Thoracic aorta (tissue), 2 donors: Measurements from ENCODE around the gene C4orf17. TPM values are rescaled to one million over a fixed set of nuclear protein-coding genes. Genes with fewer than 3 reads are reported as not detected.

Experiments used
- ATAC-seq: fragments of 150-250 bp; one replicate; pipeline ENCODE4 v1.8.0; 2017; ENCODE audit warnings: low read depth; ENCODE audit not compliant: insufficient number of reproducible peaks, low FRiP score
- DNase-seq: peaks from one replicate; pipeline ENCODE4 v3.0.0-alpha.2; 2020; ENCODE audit warnings: low spot score
- H3K27ac ChIP-seq, 2 donors: fragments of 200-600 bp; sonication (generic); 1 replicate in 1 of 2; 2 replicates in 1 of 2; pipeline ENCODE4 v1.5.1; 2016; ENCODE audit warnings: mild to moderate bottlenecking in 2 of 2, moderate library complexity in 2 of 2
- H3K27me3 ChIP-seq: fragments of 200-600 bp; sonication (generic); replicated peaks from 2 replicates; pipeline ENCODE4 v1.6.0; 2016; ENCODE audit warnings: mild to moderate bottlenecking; ENCODE audit not compliant: insufficient read depth
- H3K36me3 ChIP-seq: fragments of 200-600 bp; sonication (generic); one replicate; pipeline ENCODE4 v1.5.1; 2016
- H3K4me1 ChIP-seq, 2 donors: fragments of 200-600 bp; sonication (generic); 1 replicate in 1 of 2; 2 replicates in 1 of 2; pipeline versions ENCODE4 v1.5.1 to v1.6.0; 2016; ENCODE audit warnings: low read depth in 2 of 2, mild to moderate bottlenecking in 1 of 2; ENCODE audit not compliant: control insufficient read depth in 1 of 2
- H3K4me3 ChIP-seq: fragments of 200-600 bp; sonication (generic); 2 replicates; pipeline ENCODE4 v1.5.1; 2016; ENCODE audit warnings: mild to moderate bottlenecking
- H3K9me3 ChIP-seq: fragments of 200-600 bp; sonication (generic); 2 replicates; pipeline ENCODE4 v1.5.1; 2016
- total RNA-seq, 2 donors: library from RNA; depleted of rRNA; stranded (reverse); fragments of >200 nt; gene quantifications; one replicate each; pipeline versions ENCODE4 v1.1.0 to v1.2.3, GENCODE V29; 2016
- TF ChIP-seq, protein P1 (sequence below): fragments of 200-600 bp; sonication (generic); IDR thresholded peaks from one replicate; pipeline ENCODE4 v1.5.1; 2019; ENCODE audit warnings: antibody characterized with exemption

The C4orf17 gene
- total RNA-seq, 2 donors from 2014 or later = not detected

- H3K4me1 ChIP-seq = peaks cover 8 to 15% of the 10 kb centered on the region in 2 donors
- TF ChIP-seq, protein P1, sequence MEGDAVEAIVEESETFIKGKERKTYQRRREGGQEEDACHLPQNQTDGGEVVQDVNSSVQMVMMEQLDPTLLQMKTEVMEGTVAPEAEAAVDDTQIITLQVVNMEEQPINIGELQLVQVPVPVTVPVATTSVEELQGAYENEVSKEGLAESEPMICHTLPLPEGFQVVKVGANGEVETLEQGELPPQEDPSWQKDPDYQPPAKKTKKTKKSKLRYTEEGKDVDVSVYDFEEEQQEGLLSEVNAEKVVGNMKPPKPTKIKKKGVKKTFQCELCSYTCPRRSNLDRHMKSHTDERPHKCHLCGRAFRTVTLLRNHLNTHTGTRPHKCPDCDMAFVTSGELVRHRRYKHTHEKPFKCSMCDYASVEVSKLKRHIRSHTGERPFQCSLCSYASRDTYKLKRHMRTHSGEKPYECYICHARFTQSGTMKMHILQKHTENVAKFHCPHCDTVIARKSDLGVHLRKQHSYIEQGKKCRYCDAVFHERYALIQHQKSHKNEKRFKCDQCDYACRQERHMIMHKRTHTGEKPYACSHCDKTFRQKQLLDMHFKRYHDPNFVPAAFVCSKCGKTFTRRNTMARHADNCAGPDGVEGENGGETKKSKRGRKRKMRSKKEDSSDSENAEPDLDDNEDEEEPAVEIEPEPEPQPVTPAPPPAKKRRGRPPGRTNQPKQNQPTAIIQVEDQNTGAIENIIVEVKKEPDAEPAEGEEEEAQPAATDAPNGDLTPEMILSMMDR = no peak
- no peaks in the 10 kb centered on the region for H3K27me3 ChIP-seq
- no peaks in the 10 kb centered on the region for H3K9me3 ChIP-seq
- H3K4me3 ChIP-seq = no peak overlapping the region
- ATAC-seq = no peak
- peak overlapping the region in 1 of 2 donors; percentile 99 for H3K27ac ChIP-seq
- no peaks in the 10 kb centered on the region for H3K36me3 ChIP-seq
- DNase-seq = no peak
Measured at GRCh38 chr4:99564921-99565320, 54.1 kb downstream of the C4orf17 start.

GRCh38 chr4:99571883-99572282 lies 61.1 kb downstream of the C4orf17 start:
- TF ChIP-seq, protein P1 = no peak
- H3K9me3 ChIP-seq = no peaks in the 10 kb centered on the region
- no peak for DNase-seq
- H3K27me3 ChIP-seq = no peaks in the 10 kb centered on the region
- ATAC-seq = no peak
- H3K27ac ChIP-seq = no peak overlapping the region
- H3K4me1 ChIP-seq = peaks cover 6 to 43% of the 10 kb centered on the region in 2 donors
- no peaks in the 10 kb centered on the region for H3K36me3 ChIP-seq
- no peak overlapping the region for H3K4me3 ChIP-seq

DNA sequence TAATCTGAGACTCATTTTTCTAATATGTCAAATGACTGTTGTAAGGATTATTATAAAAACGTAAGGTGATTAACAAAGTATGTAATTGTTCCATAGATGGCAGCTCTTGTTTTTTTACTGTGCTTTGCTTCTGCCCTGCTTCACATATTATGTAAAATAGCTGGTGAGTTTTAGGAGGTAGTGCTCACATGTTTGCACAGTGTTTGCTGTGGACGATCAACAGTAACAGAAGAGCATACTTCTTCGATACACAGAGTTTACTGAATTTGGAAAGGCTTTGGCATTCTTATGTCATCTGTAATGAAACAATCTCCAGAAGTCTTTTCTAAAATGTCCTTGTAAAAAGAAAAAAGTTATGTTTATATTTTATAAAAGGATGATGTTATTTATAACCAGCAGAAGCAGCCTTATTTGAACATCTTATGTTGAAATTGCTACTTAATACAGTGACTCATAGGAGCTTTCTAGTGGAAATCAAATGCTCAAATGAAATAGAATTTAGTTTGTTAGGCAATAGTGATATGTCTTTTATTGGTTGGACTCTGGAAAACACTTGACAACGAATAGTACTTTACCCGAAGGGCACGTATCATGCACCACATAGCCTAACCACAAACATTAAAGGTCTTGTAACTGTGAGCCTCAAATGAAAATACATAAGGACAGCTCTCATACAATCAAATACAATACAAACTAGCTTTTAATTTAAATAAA lies 61.9 kb downstream of the C4orf17 start:
- DNase-seq = no peak
- Histone ChIP-seq H3K4me1 (peaks cover 6 to 39% of the 10 kb centered on the region in 2 donors), H3K36me3 (no peaks in the 10 kb centered on the region), H3K27ac (peak overlapping the region; percentile 25 to 47), H3K4me3 (peak overlapping the region; percentile 27), H3K27me3 (no peaks in the 10 kb centered on the region), H3K9me3 (no peaks in the 10 kb centered on the region)
- TF ChIP-seq, protein P1 = no peak
- ATAC-seq = peak; percentile 36

DNA sequence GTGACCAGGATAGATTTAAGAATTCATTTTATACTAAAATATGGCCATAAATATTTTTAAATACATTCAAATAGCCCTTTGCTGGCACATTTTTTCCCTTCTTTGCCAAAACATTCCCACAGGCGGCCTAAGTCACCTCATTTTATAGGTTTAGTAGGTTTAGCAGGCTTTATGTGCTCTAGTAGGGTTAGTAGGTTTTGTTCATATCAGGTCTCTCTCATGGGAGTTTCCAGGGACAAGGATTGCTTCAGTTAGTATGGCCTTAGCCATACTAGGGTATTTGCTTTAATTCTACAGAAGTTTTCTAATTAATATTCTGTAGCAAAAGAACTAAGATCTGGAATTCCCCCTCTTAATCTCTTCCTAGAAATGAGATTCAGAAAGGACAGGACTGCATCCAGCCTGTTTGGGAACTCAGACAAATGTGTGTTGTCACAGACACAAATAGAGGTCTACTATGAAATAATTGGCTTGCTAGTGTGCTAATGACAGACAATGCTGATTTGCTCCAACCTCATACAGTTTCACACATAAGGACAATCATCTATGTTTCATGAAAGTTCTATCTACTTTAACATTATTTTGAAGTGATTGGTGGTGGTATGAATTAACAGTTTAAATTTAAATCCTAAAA lies 63.0 kb downstream of the C4orf17 start:
- Histone ChIP-seq H3K9me3 (no peaks in the 10 kb centered on the region), H3K4me1 (peaks cover 6 to 39% of the 10 kb centered on the region in 2 donors), H3K36me3 (no peaks in the 10 kb centered on the region), H3K4me3 (no peak overlapping the region), H3K27ac (peak overlapping the region; percentile 25 to 28), H3K27me3 (no peaks in the 10 kb centered on the region)
- ATAC-seq (no peak), DNase-seq (no peak)
- TF ChIP-seq, protein P1 = no peak

DNA sequence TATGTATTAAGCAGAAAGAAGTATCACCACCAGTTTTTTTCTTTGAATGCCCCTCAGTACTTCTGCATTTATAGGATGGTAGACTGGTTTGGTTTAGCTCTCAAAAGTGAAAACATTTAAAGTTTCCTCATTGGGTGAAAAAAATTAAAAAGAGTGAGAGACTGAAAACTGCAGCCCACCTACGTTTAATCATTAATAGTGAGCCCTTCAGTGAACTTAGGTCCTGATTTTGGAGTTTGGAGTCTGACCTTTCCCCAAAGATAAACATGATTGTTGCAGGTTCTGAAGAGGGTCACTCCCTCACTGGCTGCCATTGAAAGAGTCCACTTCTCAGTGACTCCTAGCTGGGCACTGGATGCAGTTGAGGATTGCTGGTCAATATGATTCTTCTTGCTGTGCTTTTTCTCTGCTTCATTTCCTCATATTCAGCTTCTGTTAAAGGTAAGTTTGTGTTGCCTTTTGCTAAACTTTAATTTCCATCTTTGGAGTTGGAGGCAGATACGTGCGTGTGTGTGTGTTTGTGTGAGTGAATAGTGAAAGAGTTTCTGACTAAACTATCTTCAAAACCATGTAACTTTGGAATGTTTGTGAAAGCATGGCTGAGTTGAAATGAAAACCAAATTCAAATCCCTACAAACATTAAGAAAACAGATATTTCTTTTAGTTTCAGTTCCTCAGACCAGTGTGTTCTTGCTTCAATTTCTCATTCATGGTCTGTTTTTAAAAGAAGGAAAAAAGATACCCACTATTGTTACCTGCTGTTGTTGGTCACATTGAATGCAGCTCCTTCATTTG lies 63.9 kb downstream of the C4orf17 start, which contains the start of gene MTTP:
Gene MTTP, plus strand, starts transcription at position 295 of the 795 bp plus-strand sequence. Its CDS starts 86 bp downstream, at position 381.
- no peaks in the 10 kb centered on the region for H3K9me3 ChIP-seq
- no peaks in the 10 kb centered on the region for H3K27me3 ChIP-seq
- H3K27ac ChIP-seq = peak within 1 kb of the TSS; percentile 25 to 28
- no peaks in the 10 kb centered on the region for H3K36me3 ChIP-seq
- ATAC-seq (no peak), DNase-seq (no peak)
- TF ChIP-seq, protein P1 = no peak
- H3K4me3 ChIP-seq = peak within 1 kb of the TSS; percentile 23
- H3K4me1 ChIP-seq = peaks cover 6 to 39% of the 10 kb centered on the region in 2 donors
